Measurements from ENCODE around the gene GJD3. TPM values are rescaled to one million over a fixed set of nuclear protein-coding genes. Genes with fewer than 3 reads are reported as not detected.
A peak's percentile ranks its signal among the peaks of the same experiment; 100 is the strongest.

Gene GJD3
- total RNA-seq, 4 donors from 2014 or later, result 1.6 TPM; not detected in 3

GRCh38 chr17:40345161-40345993, 19.2 kb downstream of the GJD3 start:
- peaks cover 0 to 21% (median 0%) of the 10 kb centered on the region in 3 donors for H3K36me3 ChIP-seq
- peak overlapping the region; percentile 35 to 90 (median 72) for H3K4me3 ChIP-seq
- TF ChIP-seq POLR2A (IDR thresholded peaks at IDR 0.05) (peak; percentile 82 to 95), CTCF (IDR thresholded peaks at IDR 0.05) (no peak)
- DNase-seq, result peak in 2 of 3 donors; percentile 92
- H3K27me3 ChIP-seq, result no peaks in the 10 kb centered on the region
- peaks cover 3 to 68% (median 40%) of the 10 kb centered on the region in 4 donors for H3K4me1 ChIP-seq
- H3K9me3 ChIP-seq, result no peaks in the 10 kb centered on the region
- H3K27ac ChIP-seq, result peak overlapping the region; percentile 84 to 96 (median 94)

- H3K36me3 ChIP-seq, result peaks cover 0 to 15% (median 0%) of the 10 kb centered on the region in 3 donors
- TF ChIP-seq POLR2A (IDR thresholded peaks at IDR 0.05) (no peak), CTCF (IDR thresholded peaks at IDR 0.05) (no peak)
- H3K27ac ChIP-seq, result peak overlapping the region; percentile 84 to 96 (median 94)
- H3K27me3 ChIP-seq, result no peaks in the 10 kb centered on the region
- peaks cover 3 to 68% (median 40%) of the 10 kb centered on the region in 4 donors for H3K4me1 ChIP-seq
- DNase-seq, result no peak
- peak overlapping the region; percentile 35 to 90 (median 72) for H3K4me3 ChIP-seq
- no peaks in the 10 kb centered on the region for H3K9me3 ChIP-seq
Observed at GRCh38 chr17:40344421-40345160, 19.9 kb downstream of the GJD3 start.

GRCh38 chr17:40343219-40344119, 21.1 kb downstream of the GJD3 start:
- Histone ChIP-seq H3K27me3 (no peaks in the 10 kb centered on the region), H3K4me3 (peak overlapping the region; percentile 52 to 90 (median 72)), H3K36me3 (peaks cover 0 to 6% (median 0%) of the 10 kb centered on the region in 3 donors), H3K27ac (peak overlapping the region; percentile 84 to 96 (median 94)), H3K4me1 (peaks cover 3 to 65% (median 40%) of the 10 kb centered on the region in 4 donors), H3K9me3 (no peaks in the 10 kb centered on the region)
- DNase-seq, result peak in 1 of 3 donors; percentile 40
- TF ChIP-seq CTCF (IDR thresholded peaks at IDR 0.05), result no peak
- TF ChIP-seq POLR2A (IDR thresholded peaks at IDR 0.05), result no peak

- Histone ChIP-seq H3K4me3 (peak overlapping the region; percentile 52 to 90 (median 72)), H3K27me3 (no peaks in the 10 kb centered on the region), H3K36me3 (no peaks in the 10 kb centered on the region), H3K27ac (peak overlapping the region; percentile 84 to 96 (median 94)), H3K4me1 (peaks cover 3 to 61% (median 34%) of the 10 kb centered on the region in 4 donors), H3K9me3 (no peaks in the 10 kb centered on the region)
- TF ChIP-seq CTCF (IDR thresholded peaks at IDR 0.05) (no peak), POLR2A (IDR thresholded peaks at IDR 0.05) (peak in 1 of 2 donors; percentile 58)
- no peak for DNase-seq
Observed at GRCh38 chr17:40342504-40343218, 21.9 kb downstream of the GJD3 start.
